ENCODE data around the gene CENPX.
"Not testable (repeated sequence)": the region's sequence is repeated elsewhere in the genome, so short reads cannot be mapped to it uniquely, and the experiment has no call there.

Gene CENPX

DNA sequence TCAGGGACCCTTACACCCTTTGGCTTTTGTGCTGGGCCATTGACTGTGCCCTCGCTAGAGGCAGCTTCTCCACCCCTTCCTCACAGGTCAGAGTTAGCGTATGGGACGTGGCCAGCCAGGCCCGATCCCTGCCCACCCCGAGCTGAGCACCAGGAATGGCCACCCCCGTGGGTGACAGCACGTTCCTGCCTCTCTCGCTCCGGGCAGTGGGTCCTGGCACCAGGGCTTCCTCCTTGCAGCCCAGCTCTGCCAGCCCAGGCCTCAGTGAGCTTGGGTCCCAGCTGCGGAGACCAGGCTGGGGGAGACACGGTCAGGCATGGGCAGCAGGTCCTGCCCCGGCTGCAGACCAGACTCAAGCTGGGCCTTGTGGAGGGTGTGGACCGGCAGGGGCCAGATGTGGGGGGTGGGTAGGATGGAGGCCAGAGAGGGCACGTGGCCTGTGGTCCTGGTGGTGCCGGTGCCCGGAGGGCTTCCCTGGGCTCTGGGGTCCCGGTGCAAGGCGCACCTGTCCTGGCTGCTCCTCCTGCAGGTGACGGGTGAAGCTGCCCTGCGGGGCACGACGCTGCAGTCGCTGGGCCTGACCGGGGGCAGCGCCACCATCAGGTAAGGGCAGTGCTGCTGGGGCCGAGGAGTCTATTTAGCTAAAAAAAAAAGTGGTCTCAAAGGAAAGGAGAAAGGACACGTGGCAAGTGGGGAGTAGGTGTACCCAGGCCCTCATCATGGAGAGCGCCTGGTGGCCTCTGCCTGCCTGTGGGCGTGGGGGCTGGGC, 27.0 kb downstream of the CENPX start:
- no peak for DNase-seq

GRCh38 chr17:81994593-81995462, 27.9 kb downstream of the CENPX start:
- no peak for DNase-seq

DNA sequence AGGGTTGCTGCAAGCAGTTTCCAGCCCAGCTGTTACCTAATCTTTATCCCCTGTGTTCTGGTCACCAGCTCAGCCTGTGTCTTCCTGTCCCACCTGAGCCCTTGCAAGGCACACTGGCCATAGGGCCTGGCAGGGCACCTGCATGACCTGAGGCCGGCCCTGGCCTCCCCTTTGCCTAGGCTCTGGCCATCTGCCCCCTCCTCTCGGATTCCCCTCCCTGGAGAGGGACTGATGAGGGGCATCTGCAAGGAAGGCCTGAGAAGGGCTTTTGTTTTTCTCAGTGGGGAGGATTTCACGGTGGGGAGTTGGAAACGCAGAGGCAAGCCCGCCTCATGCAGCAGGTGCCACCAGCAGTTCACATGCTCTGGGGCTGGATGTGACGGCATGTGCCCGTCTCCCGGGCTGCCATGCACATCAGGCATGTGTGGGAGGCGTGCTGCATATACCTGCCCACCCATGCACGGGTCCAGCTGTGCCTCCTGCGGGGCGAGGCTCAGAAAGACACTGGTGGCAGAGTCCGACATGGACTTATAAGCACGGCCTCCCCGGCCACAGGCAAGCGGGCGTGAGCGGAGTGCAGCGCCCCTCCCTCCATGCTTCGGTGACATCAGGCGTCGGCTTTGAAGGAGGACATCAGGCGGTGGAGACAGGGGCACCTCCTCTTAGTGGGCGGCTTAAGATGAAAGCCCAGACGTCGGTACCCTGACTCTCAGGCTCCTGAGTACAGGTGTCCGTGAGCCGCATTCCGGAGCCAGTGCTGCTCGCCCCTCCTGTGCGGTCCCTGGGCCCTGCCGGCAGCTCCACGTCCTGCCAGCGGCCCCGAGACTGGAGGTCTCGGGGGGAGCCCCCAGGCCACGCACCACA, 28.7 kb downstream of the CENPX start:
- DNase-seq, result no peak

DNA sequence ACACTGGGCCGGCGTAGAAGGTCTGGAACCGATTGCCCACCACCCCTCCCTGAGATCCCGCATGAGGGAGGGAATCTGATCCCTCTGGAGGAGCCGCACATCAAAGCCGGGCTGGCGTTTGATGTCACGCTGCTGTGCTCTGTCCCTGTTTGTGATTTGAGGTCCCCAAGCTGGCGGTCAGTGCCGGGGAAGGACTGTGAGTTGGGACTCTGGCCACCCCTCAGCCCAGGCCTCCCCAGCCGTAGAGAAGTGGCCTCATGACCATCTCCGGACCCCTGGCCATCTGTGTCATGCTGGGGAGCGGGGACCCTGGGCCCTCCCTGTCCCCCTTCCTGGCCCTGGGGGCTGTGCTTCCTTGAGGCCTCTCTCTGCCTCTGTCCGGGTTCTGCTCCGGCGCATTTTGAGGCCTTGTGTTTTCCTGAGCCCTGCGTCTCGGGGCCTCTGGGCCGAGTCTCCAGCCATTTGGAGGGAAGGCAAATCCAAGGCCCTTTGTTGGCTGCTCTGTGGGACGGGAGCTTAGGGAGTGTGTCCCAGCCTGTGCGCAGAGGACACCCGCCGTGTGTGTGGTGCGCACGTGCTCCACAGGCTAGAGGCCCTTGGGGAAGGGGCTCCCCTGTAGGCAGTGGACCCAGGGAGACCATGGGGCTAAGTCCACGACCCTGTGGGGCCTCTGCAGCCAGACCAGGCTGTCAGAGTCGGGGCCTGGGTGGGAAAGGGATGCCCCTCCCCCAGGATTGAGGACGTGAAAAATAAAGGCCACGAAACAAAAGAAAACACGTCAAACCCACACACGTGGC, 30.2 kb downstream of the CENPX start:
- no peak for DNase-seq

GRCh38 chr17:81991684-81992305, 30.9 kb downstream of the CENPX start:
- DNase-seq, result peak; percentile 21 to 30

- DNase-seq, result no peak
Measured at GRCh38 chr17:81990836-81991683, 31.6 kb downstream of the CENPX start.

DNA sequence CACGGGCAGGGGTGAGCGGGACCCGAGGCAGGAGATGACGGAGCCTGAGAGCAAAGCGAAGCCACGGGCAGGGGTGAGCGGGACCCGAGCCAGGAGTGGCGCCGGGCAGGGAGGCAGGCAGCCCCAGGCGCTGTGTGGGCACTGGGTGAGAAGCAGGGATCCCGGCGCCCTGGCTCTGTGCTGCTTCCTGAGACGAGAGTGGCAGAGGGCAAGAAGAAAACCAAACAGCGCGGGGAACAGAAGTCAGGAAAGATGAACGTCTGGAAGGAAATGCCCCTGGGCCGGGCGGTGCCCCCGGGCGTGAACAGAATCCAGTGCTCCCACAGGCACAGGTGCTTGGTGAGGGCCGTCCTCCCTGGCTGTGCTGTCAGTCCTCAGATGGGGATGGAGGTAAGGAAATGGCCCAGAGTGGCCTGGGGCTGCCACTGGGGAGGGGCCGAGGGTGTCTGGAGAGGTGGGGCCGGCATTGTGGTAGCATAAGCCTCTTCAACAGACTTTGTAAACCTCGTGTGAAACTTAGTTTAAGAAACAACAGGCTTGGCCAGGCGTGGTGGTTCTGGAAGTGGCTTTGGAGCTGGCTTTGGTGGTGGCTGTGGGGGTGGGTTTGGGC, 35.4 kb downstream of the CENPX start:
- DNase-seq, result no peak

DNA sequence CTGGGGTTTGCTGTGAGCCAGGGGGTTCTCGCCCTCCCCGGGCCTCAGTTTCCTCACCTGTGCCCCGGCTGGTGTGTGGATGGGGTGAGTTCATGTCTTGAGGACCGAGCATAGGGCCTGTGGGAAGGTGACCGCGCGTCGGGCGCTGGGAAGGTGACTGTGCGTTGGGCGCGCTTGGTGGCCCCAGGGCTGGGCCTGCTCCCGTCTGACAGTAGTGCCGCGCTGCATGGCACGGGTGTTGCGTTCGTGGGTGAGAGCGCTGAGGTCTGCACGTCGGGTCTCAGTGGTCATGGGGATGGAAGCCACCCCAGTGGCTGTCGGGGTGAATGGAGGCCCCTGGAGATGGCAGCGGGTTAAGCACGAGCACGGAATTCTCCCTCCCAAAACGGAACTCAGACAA, 36.1 kb downstream of the CENPX start:
- no peak for DNase-seq

GRCh38 chr17:81984773-81985410, 37.8 kb downstream of the CENPX start:
- DNase-seq, result no peak

DNA sequence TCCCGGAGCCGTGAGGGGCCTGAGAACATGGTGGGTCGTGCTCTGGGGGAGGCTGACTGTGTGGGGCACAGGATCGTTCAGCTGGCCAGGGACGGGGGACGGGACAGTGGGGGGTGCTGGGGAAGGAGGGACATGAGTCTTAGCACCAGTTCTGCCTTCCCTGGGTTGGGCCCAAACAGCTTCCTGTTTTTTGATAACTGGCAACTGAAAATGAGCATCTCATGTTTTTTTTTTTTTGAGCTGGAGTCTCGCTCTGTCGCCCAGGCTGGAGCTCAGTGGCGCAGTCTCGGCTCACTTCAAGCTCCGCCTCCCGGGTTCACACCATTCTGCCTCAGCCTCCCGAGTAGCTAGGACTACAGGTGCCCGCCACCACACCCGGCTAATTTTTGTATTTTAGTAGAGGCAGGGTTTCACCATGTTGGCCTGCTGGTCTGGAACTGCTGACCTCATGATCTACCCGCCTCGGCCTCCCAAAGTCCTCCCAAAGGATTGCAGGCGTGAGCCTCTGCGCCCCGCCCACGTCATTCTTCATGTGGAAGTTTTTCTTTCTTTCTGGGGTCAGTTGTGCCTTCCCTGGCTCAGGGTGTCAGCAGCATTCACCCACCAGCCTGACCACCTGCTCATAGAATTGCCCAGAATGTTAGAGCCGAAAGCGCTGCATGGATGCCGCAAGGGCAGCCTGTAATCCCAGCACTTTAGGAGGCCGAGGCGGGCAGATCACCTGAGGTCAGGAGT, 38.9 kb downstream of the CENPX start:
- no peak for DNase-seq

GRCh38 chr17:81983011-81983638, 39.6 kb downstream of the CENPX start:
- no peak for DNase-seq

DNA sequence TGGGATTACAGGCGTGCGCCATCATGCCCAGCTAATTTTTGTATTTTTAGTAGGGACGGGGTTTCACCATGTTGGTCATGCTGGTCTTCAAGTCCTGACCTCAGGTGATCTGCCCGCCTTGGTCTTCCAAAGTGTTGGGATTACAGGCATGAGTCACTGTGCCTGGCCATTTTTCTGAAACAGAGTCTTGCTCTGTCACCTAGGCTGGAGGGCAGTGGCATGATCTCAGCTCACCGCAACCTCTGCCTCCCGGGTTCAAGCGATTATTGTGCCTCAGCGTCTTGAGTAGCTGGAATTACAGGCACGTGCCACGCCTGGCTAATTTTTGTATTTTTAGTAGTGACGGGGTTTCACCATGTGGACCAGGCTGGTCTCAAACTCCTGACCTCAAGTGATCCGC, 41.2 kb downstream of the CENPX start:
- DNase-seq, result not testable (repeated sequence)

DNA sequence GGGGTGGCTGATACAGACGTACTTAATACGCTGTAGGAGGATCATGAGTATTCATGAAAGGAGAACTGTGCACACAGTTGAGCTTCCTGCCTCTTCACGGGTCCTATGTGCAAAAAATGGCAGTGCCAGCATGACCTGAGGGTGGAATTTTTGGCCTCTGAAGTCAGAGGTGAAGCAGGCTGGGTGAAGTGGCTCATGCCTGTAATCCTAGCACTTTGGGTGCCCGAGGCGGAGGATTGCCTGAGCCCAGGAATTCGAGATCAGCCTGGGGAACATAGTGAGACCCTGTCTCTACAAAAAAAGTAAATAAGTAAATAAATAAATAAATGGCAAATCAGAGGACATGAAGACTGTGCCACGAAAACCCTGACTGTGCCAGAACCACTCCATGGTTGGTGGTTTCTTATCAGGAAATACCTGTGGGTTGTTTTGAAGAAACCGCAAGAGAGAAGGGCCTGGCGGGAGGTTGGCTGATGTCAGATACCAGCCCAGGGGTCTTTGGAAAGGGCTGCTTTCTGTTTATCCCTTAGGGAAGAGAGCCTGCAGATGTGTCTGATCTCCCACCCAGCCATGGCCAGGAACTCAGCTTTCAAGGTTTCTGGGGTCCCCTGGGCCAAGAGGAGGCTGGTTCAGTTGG, 41.9 kb downstream of the CENPX start:
- no peak for DNase-seq

DNA sequence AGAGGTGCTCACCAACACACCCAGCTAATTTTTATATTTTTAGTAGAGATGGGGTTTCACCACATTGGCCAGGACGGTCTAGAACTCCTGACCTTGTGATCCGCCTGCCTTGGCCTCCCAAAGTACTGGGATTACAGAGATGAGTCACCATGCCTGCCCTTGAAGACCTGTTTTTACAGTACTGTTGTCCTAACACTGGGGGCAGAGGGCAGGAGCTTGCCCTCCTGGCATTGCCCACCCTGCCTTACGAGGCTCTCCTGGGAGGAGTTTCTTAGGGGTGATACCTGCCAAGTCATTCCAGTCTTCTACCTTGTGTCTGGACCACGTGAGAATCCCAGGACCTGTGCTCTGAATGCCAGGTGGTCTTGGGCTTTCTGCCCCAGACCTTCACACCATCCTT, 42.6 kb downstream of the CENPX start:
- DNase-seq, result no peak

DNA sequence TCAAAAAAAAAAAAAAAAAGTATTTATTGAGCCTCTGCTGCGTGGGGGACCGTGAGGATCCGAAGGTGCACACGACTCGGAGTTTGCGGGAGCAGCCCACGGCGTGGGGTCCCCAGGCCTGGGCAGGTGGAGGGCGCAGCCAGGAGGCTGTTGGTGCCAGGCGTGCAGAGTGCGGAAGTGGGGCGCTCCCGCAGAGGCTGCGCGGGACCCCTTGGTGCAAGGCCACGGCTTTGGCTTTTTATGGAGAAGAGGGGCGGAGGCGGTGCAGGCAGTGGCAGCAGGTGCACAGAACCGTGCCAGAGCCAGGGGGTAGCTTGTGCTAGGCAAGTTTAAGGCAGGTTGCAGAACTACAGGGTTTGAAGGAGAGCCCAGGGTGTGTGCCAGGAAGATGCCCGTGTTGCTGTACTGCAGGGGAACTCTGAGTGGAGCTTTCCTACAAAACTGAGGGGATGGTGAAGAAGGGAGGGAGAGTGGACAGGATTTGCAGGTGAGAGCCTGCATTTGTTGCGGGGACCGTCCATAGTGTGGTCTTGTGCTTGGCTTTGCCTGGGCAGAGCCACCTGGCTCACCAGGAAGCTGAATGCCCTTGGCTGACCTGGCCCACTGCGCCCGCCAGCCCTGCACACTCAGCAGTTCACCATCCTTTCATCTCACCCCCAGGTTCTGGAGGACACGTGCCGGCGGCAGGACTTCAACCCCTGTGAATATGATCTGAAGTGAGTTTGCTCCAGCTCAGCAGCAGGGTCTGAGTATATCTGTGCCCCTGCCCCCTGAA, 44.0 kb downstream of the CENPX start:
- DNase-seq, result no peak

DNA sequence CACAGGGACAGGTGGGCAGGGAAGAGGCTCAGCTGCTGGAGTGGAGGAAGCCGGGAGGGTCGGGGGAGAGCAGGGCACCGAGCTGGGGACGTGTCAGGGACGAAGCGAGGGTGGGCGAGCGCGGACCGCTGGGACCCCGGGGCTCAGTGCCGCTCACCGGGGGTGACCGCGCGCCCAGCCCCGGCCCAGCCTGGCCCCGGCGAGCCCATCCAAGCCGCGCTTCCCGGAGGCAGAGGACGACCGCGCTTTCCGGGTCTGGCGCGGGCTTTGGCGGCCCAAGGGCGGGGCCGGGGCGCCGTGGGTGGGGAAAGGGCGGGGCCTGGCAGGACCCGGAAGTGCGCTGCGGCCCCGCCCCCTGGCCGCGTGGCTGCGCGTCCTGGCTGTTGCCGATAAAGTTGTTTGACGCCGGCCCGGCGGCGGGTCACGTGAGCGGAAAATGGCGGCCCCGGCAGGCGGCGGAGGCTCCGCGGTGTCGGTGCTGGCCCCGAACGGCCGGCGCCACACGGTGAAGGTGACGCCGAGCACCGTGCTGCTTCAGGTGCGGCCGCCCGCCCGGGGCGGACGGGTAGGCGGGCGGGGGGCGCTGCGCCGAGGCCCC, 45.4 kb downstream of the CENPX start, which contains the start of gene ASPSCR1:
Gene ASPSCR1, plus strand, starts transcription at position 419 of the 598 bp plus-strand sequence. Its CDS starts 18 bp downstream, at position 437.
- DNase-seq, result peak; percentile 80 to 81
